AG09309 (cell line): ENCODE measurements around the gene ZNF618.

Source experiments
- DNase-seq: peaks from one replicate; pipeline ENCODE4 v3.0.0-alpha.2; 2010; ENCODE audit warnings: low read depth
- H3K4me3 ChIP-seq: 2 replicates; pipeline ENCODE4 v1.5.1; 2011; ENCODE audit warnings: mild to moderate bottlenecking, low read depth, low read length, moderate library complexity; ENCODE audit not compliant: control insufficient read depth
- CTCF ChIP-seq: IDR thresholded peaks from 2 replicates; pipeline ENCODE4 v1.5.1; 2011; ENCODE audit warnings: mild to moderate bottlenecking, low read depth, low read length, inconsistent platforms; ENCODE audit not compliant: insufficient read depth, control insufficient read depth; ENCODE audit errors: missing control alignments

Gene ZNF618

GRCh38 chr9:114055061-114055460 is 179.0 kb downstream of the ZNF618 start:
- no peak for DNase-seq
- no peak overlapping the region for H3K4me3 ChIP-seq
- no peak for TF ChIP-seq CTCF

- H3K4me3 ChIP-seq = no peak overlapping the region
- no peak for DNase-seq
- no peak for TF ChIP-seq CTCF
Observed at GRCh38 chr9:114055894-114056293, 179.8 kb downstream of the ZNF618 start.

GRCh38 chr9:114056527-114056926 is 180.4 kb downstream of the ZNF618 start:
- no peak for TF ChIP-seq CTCF
- no peak for DNase-seq
- no peak overlapping the region for H3K4me3 ChIP-seq

GRCh38 chr9:114057161-114057885 is 181.2 kb downstream of the ZNF618 start:
- DNase-seq = no peak
- no peak overlapping the region for H3K4me3 ChIP-seq
- no peak for TF ChIP-seq CTCF

GRCh38 chr9:114058688-114059046 is 182.6 kb downstream of the ZNF618 start:
- no peak overlapping the region for H3K4me3 ChIP-seq
- TF ChIP-seq CTCF = no peak
- no peak for DNase-seq

- no peak overlapping the region for H3K4me3 ChIP-seq
- DNase-seq = no peak
- no peak for TF ChIP-seq CTCF
Observed at GRCh38 chr9:114059047-114059803, 183.1 kb downstream of the ZNF618 start.
